Mesenchymal stem cell (in vitro differentiated cells and primary cell): ENCODE data around the gene MTHFD2L.

Source experiments
- DNase-seq: peaks from one replicate; pipeline ENCODE4 v3.0.0-alpha.2; 2013
- H2AFZ ChIP-seq: one replicate; pipeline ENCODE4 v1.6.1; 2013; ENCODE audit warnings: low read depth, mild to moderate bottlenecking, control low read depth, inconsistent platforms, low read length, moderate library complexity
- H2AK5ac ChIP-seq: 2 replicates; pipeline ENCODE4 v1.6.1; 2013; ENCODE audit warnings: low read length, moderate library complexity, mild to moderate bottlenecking, inconsistent platforms; ENCODE audit not compliant: severe bottlenecking
- H2BK120ac ChIP-seq: one replicate; pipeline ENCODE4 v1.6.1; 2013; ENCODE audit warnings: low read depth, mild to moderate bottlenecking, inconsistent platforms, low read length, moderate library complexity
- H2BK12ac ChIP-seq, 2 experiments: one replicate each; pipeline ENCODE4 v1.6.1; 2013; ENCODE audit warnings: inconsistent platforms in 2 of 2, low read length in 2 of 2, mild to moderate bottlenecking in 2 of 2, moderate library complexity in 2 of 2, control low read depth in 1 of 2
- H2BK15ac ChIP-seq: one replicate; pipeline ENCODE4 v1.6.1; 2013; ENCODE audit warnings: mild to moderate bottlenecking, low read depth, inconsistent platforms; ENCODE audit not compliant: poor library complexity, severe bottlenecking
- H2BK5ac ChIP-seq: 2 replicates; pipeline ENCODE4 v1.6.1; 2013; ENCODE audit warnings: low read depth, mild to moderate bottlenecking, low read length, control low read depth, inconsistent platforms; ENCODE audit not compliant: poor library complexity, severe bottlenecking
- H3K14ac ChIP-seq, 2 experiments: one replicate each; pipeline ENCODE4 v1.6.1; 2013; ENCODE audit warnings: inconsistent platforms in 2 of 2, low read length in 2 of 2, control low read depth in 1 of 2, mild to moderate bottlenecking in 1 of 2, moderate library complexity in 1 of 2
- H3K18ac ChIP-seq, 2 experiments: one replicate each; pipeline ENCODE4 v1.6.1; 2013; ENCODE audit warnings: inconsistent platforms in 2 of 2, low read length in 2 of 2, control low read depth in 1 of 2, low read depth in 1 of 2, mild to moderate bottlenecking in 1 of 2
- H3K23ac ChIP-seq, 2 experiments: one replicate each; pipeline ENCODE4 v1.6.1; 2013; ENCODE audit warnings: inconsistent platforms in 2 of 2, low read length in 2 of 2, mild to moderate bottlenecking in 2 of 2, moderate library complexity in 2 of 2, control low read depth in 1 of 2
- H3K27ac ChIP-seq: 2 replicates; pipeline ENCODE4 v1.5.1; 2013; ENCODE audit warnings: mild to moderate bottlenecking, moderate library complexity, low read length, control low read depth, inconsistent platforms; ENCODE audit not compliant: poor library complexity, severe bottlenecking
- H3K27me3 ChIP-seq, 2 experiments: 2 replicates each; pipeline versions ENCODE4 v1.6.1 to v1.7.0; 2013; ENCODE audit warnings: low read length in 2 of 2, mild to moderate bottlenecking in 2 of 2, moderate library complexity in 2 of 2, control low read depth in 1 of 2, inconsistent platforms in 1 of 2; ENCODE audit not compliant: control insufficient read depth in 1 of 2, insufficient read depth in 1 of 2
- H3K36me3 ChIP-seq, 2 experiments: 2 replicates each; pipeline versions ENCODE4 v1.6.1 to v1.7.0; 2013; ENCODE audit warnings: low read length in 2 of 2, control low read depth in 1 of 2, inconsistent platforms in 1 of 2, low read depth in 1 of 2, mild to moderate bottlenecking in 1 of 2; ENCODE audit not compliant: insufficient read depth in 2 of 2, control insufficient read depth in 1 of 2
- H3K4ac ChIP-seq, 2 experiments: one replicate each; pipeline ENCODE4 v1.6.1; 2013; ENCODE audit warnings: inconsistent platforms in 2 of 2, low read length in 2 of 2, mild to moderate bottlenecking in 2 of 2, moderate library complexity in 2 of 2, control low read depth in 1 of 2, low read depth in 1 of 2
- H3K4me1 ChIP-seq: 2 replicates; pipeline ENCODE4 v1.6.1; 2013; ENCODE audit warnings: low read depth, low read length, control low read depth; ENCODE audit not compliant: control insufficient read depth, insufficient read depth
- H3K4me2 ChIP-seq: 2 replicates; pipeline ENCODE4 v1.6.1; 2013; ENCODE audit warnings: low read length, mild to moderate bottlenecking, inconsistent platforms; ENCODE audit not compliant: poor library complexity, severe bottlenecking
- H3K4me3 ChIP-seq, 2 experiments: 2 replicates each; pipeline versions ENCODE4 v1.5.1 to v1.7.0; 2013; ENCODE audit warnings: low read length in 2 of 2, mild to moderate bottlenecking in 2 of 2, control low read depth in 1 of 2, low read depth in 1 of 2; ENCODE audit not compliant: insufficient read depth in 1 of 2
- H3K79me1 ChIP-seq: replicated peaks from 2 replicates; pipeline ENCODE4 v1.6.1; 2013; ENCODE audit warnings: mild to moderate bottlenecking, control low read depth, low read length, inconsistent platforms; ENCODE audit not compliant: poor library complexity, severe bottlenecking
- H3K9ac ChIP-seq: 2 replicates; pipeline ENCODE4 v1.7.0; 2013; ENCODE audit warnings: mild to moderate bottlenecking, low read length, moderate library complexity
- H3K9me3 ChIP-seq: 2 replicates; pipeline ENCODE4 v1.7.0; 2013; ENCODE audit warnings: mild to moderate bottlenecking, low read length; ENCODE audit not compliant: control insufficient read depth
- H4K8ac ChIP-seq: one replicate; pipeline ENCODE4 v1.6.1; 2013; ENCODE audit warnings: inconsistent platforms, mild to moderate bottlenecking, low read length, moderate library complexity
- H4K91ac ChIP-seq: one replicate; pipeline ENCODE4 v1.6.1; 2013; ENCODE audit warnings: mild to moderate bottlenecking, low read length, inconsistent platforms
- WGBS: methylation state at CpG from one replicate; pipeline ENCODE4 v1.1.7; 2013; ENCODE audit warnings: mixed read lengths; 5-methylcytosine and 5-hydroxymethylcytosine counted together

MTHFD2L gene

GRCh38 chr4:74284053-74284452, 126.1 kb downstream of the MTHFD2L start:
- Histone ChIP-seq H3K4me1 (peaks cover 1% of the 10 kb centered on the region), H3K4me2 (no peak overlapping the region), H2BK5ac (no peak overlapping the region), H2BK12ac (no peak overlapping the region), H3K18ac (no peak overlapping the region), H3K79me1 (no peaks in the 10 kb centered on the region), H4K91ac (no peak overlapping the region), H3K27me3 (no peaks in the 10 kb centered on the region), H2AFZ (no peak overlapping the region), H2BK120ac (no peak overlapping the region), H3K36me3 (no peaks in the 10 kb centered on the region), H3K9ac (no peak overlapping the region), H3K14ac (no peak overlapping the region), H3K27ac (peak overlapping the region; percentile 74), H2BK15ac (no peak overlapping the region), H2AK5ac (no peak overlapping the region), H3K4ac (no peak overlapping the region), H3K23ac (no peak overlapping the region), H3K9me3 (no peaks in the 10 kb centered on the region), H4K8ac (no peak overlapping the region), H3K4me3 (no peak overlapping the region)
- peak; percentile 56 for DNase-seq
- WGBS: 20% methylated on average over 3 of the region's 3 CpGs

- 90% methylated on average over 1 of the region's 1 CpG for WGBS
- Histone ChIP-seq H2BK12ac (no peak overlapping the region), H2BK5ac (no peak overlapping the region), H3K27me3 (no peaks in the 10 kb centered on the region), H2BK120ac (no peak overlapping the region), H4K91ac (no peak overlapping the region), H3K4me3 (no peak overlapping the region), H2BK15ac (no peak overlapping the region), H2AK5ac (no peak overlapping the region), H4K8ac (no peak overlapping the region), H3K27ac (no peak overlapping the region), H3K9me3 (no peaks in the 10 kb centered on the region), H3K4me2 (no peak overlapping the region), H3K18ac (no peak overlapping the region), H3K4ac (no peak overlapping the region), H3K36me3 (no peaks in the 10 kb centered on the region), H3K79me1 (no peaks in the 10 kb centered on the region), H3K9ac (no peak overlapping the region), H3K14ac (no peak overlapping the region), H3K4me1 (peaks cover 1% of the 10 kb centered on the region), H2AFZ (no peak overlapping the region), H3K23ac (no peak overlapping the region)
- no peak for DNase-seq
Observed at GRCh38 chr4:74287164-74287563, 129.2 kb downstream of the MTHFD2L start.

- Histone ChIP-seq H3K18ac (no peak overlapping the region), H4K8ac (no peak overlapping the region), H3K9ac (no peak overlapping the region), H3K36me3 (no peaks in the 10 kb centered on the region), H3K79me1 (no peaks in the 10 kb centered on the region), H2BK5ac (no peak overlapping the region), H3K4me1 (peaks cover 1% of the 10 kb centered on the region), H3K27ac (no peak overlapping the region), H2BK120ac (no peak overlapping the region), H2BK12ac (no peak overlapping the region), H3K23ac (no peak overlapping the region), H2AFZ (no peak overlapping the region), H3K9me3 (no peaks in the 10 kb centered on the region), H3K4me2 (no peak overlapping the region), H3K4me3 (no peak overlapping the region), H2AK5ac (no peak overlapping the region), H3K4ac (no peak overlapping the region), H2BK15ac (no peak overlapping the region), H3K14ac (no peak overlapping the region), H4K91ac (no peak overlapping the region), H3K27me3 (no peaks in the 10 kb centered on the region)
- no peak for DNase-seq
Observed at GRCh38 chr4:74287791-74288190, 129.9 kb downstream of the MTHFD2L start.

- Histone ChIP-seq H3K9me3 (no peaks in the 10 kb centered on the region), H4K91ac (no peak overlapping the region), H3K4me2 (no peak overlapping the region), H3K36me3 (no peaks in the 10 kb centered on the region), H2BK15ac (no peak overlapping the region), H2AK5ac (no peak overlapping the region), H3K79me1 (no peaks in the 10 kb centered on the region), H3K14ac (no peak overlapping the region), H3K23ac (no peak overlapping the region), H3K27me3 (no peaks in the 10 kb centered on the region), H3K4me1 (peaks cover 1% of the 10 kb centered on the region), H3K4ac (no peak overlapping the region), H2AFZ (no peak overlapping the region), H3K18ac (no peak overlapping the region), H4K8ac (no peak overlapping the region), H3K27ac (no peak overlapping the region), H2BK12ac (no peak overlapping the region), H3K9ac (no peak overlapping the region), H2BK120ac (no peak overlapping the region), H3K4me3 (no peak overlapping the region), H2BK5ac (no peak overlapping the region)
- no peak for DNase-seq
- 94% methylated on average over 1 of the region's 1 CpG for WGBS
Observed at GRCh38 chr4:74291471-74291870, 133.6 kb downstream of the MTHFD2L start.
